Stimulated activated CD8-positive, alpha-beta memory T cell treated with anti-CD3 and anti-CD28 coated beads, Interleukin-7, amount 100 ng/mL, for 1 hour (primary cell): ENCODE results near the gene ERLEC1.
"Not testable (repeated sequence)": the region's sequence is repeated elsewhere in the genome, so short reads cannot be mapped to it uniquely, and the experiment has no call there.

Experiments
- DNase-seq, 2 donors: peaks; one replicate each; pipeline ENCODE4 v3.0.0-alpha.2; 2020; ENCODE audit warnings: low read depth in 2 of 2

The ERLEC1 gene

DNA sequence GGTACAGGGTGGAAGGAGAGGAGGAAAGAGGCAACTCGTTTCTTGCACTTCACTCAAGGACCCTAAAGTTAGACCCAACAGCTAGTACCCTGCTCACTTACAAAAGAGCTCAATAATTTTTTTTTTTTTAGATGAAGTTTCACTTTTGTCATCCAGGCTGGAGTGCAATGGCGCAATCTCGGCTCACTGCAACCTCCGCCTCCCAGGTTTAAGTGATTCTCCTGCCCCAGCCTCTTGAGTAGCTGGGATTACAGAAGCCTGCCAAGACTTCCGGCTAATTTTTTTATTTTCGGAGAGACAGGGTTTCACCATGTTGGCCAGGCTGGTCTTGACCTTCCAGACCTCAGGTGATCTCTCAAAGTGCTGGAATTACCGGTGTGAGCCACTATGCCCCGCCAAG is 4.2 kb upstream of the ERLEC1 start:
- no peak for DNase-seq

- DNase-seq = no peak
These were observed 2.4 kb upstream of the ERLEC1 start for GRCh38 chr2:53784436-53784835.

GRCh38 chr2:53785366-53785765 is 1.5 kb upstream of the ERLEC1 start:
- DNase-seq = no peak

DNA sequence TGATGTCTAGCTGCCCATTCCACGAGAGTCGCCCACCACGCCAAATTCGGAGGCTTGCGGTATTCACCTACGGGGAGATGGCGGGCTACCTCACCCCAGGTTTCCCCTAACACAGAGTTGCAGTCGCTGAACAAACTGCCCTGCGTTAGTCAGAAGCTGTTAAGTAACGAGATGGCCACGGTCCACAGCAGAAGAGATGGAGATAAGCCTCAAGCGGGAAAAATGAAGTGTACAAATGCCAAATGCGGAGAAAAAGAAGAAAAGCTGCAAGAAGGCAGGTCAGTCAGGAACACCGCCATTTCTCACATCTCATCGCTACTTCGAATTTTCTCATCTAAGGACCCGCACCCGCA is 516 bp upstream of the ERLEC1 start:
- no peak for DNase-seq

DNA sequence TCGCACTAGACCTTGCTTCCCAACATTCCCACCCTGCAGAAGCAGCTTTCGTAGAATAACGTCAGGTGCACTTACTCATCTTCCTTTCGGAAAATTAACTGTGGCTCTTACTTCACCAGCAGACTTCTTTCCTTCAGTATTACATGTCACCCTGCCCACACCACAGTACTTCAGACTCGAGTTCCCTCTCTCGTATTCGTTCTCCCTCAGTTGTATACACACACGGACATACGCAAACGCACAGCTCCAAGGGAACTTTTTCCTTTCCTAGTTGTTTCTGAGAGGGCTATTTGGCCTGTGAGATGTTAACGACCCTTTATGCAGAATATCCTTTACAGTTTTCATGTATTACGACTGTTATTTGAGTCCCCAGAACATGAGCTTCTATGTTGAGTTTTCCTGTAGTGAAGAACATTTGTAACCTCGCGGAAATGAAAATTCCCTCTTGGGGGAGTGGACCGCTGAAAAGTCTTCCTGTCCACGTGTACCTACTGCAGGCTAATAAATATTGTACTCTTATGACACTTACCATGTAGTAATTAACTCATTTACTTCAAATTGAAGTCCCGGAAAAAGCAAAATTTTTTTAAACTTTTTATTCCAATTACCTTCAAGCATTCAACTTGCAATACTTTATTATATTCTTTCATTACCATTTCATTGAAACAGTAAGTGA is 908 bp downstream of the ERLEC1 start:
- no peak for DNase-seq

DNA sequence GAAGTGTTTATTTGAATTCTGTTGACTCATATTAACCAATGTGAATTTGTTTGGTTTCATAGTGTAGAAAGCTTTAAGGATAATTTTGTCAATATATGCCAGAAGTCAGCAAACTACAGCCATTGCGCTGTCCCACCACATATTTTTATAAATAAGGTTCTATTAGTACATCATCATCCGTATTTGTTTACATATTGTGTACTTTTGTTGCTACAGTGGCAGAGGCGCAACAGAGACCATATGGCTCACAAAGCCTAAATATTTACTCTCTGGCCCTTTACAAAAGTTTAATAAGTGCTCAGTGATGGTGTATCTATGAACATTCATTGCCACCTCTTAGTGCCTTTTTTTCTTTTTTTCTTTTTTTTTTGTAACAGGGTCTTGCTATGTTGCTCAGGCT is 6.4 kb downstream of the ERLEC1 start:
- DNase-seq = no peak

GRCh38 chr2:53793821-53794220 is 7.0 kb downstream of the ERLEC1 start:
- DNase-seq = no peak

DNA sequence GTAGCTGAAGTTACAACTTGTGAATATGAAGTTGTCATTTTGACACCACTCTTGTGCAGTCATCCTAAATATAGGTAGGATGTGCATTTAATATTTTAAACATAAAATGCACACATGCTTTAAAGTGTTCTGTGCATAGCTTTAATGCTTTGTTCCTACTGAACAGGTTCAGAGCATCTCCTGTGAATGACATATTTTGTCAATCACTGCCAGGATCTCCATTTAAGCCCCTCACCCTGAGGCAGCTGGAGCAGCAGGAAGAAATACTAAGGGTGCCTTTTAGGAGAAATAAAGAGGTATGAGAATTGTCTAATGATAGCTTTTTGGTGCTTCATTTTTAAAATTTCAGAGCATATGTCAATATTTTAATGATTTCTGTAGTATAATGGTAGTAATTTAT is 14.7 kb downstream of the ERLEC1 start:
- DNase-seq = no peak

GRCh38 chr2:53802617-53803151 is 15.8 kb downstream of the ERLEC1 start:
- DNase-seq = no peak

- no peak for DNase-seq
These were observed 24.8 kb downstream of the ERLEC1 start for GRCh38 chr2:53811601-53812000.

- DNase-seq = no peak
These were observed 26.3 kb downstream of the ERLEC1 start for GRCh38 chr2:53813151-53813550.

DNA sequence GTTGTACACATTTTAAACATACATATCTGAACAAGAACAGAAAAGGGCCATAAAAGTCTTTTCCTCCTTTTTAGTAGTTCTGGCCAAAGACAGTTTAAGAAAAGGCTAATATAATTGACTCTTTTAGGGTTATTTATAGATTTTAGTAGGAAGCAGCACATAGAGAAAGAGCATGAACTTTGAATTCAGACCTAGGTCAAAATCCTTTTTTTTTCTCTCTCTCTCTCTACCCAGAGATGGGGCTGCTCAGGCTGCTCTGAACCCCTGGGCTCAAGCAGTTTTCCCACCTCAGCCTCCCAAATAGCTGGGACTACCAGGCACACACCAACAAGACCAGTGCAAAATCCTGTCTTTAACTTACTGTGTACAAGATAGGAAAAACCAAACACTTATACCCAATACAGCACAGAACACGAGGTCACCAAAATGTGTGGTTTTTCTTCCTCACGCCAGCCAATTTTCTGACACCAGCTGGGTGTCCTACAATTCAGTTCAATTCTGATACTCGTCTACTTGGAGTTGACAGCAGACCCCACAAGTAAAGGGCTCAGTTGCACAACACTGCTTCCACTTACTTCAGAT is 32.1 kb downstream of the ERLEC1 start:
- DNase-seq = no peak

- DNase-seq = no peak
These were observed 32.8 kb downstream of the ERLEC1 start for GRCh38 chr2:53819634-53820033.

DNA sequence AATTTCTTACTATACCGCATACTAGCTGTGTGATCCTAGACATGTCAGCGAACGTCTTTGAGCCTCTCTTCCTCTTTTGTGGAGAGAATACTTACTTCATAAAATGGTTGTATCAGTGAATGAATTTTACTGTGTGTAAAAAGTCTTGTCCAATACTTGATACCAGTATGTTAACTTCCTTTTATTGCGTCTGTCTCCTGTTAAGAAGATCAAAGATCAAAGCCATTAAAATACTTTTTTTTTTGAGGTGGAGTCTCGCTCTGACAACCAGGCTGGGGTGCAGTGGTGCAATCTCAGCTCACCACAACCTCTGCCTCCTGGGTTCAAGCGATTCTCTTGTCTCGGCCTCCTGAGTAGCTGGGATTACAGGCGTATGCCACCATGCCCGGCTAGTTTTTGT is 33.2 kb downstream of the ERLEC1 start:
- no peak for DNase-seq

DNA sequence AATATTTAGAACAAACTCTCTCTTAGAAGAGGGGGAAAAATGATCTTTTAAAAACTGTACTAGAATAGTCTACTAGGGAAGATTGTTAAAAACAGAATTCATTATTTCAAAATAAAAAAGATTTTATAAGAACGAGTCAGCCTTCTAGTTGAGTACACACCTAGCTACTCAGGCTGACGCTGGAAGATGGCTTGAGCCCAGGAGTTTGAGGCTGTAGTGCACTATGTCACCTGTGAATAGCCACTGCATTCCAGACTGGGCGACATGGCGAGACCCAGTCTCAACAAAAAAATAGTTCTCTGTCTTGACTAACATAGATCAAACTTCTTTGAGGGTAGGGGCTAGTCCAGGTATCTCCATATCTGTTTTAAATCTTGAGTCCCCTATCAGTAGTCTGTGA is 33.9 kb downstream of the ERLEC1 start:
- no peak for DNase-seq

GRCh38 chr2:53821810-53822209 is 35.0 kb downstream of the ERLEC1 start:
- DNase-seq = no peak

- DNase-seq = not testable (repeated sequence)
These were observed 36.8 kb downstream of the ERLEC1 start for GRCh38 chr2:53823639-53824038.

DNA sequence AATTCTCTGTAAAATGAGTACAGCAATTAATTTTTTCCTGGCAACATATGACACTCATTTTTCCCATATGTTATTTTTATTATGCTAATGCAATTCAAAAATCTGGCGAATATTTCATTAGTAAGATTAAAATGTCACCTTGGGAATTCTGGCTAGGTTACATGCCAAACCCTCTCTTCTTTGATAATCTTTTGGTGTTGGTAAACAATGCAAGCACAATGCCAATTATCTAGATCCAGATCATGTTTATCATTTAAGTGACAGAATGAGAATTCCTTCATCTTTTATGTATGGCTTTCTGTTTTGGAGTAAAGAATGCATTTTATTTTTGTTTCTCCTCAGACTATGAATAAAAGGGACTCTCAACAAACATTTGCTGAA is 39.2 kb downstream of the ERLEC1 start:
- DNase-seq = no peak

DNA sequence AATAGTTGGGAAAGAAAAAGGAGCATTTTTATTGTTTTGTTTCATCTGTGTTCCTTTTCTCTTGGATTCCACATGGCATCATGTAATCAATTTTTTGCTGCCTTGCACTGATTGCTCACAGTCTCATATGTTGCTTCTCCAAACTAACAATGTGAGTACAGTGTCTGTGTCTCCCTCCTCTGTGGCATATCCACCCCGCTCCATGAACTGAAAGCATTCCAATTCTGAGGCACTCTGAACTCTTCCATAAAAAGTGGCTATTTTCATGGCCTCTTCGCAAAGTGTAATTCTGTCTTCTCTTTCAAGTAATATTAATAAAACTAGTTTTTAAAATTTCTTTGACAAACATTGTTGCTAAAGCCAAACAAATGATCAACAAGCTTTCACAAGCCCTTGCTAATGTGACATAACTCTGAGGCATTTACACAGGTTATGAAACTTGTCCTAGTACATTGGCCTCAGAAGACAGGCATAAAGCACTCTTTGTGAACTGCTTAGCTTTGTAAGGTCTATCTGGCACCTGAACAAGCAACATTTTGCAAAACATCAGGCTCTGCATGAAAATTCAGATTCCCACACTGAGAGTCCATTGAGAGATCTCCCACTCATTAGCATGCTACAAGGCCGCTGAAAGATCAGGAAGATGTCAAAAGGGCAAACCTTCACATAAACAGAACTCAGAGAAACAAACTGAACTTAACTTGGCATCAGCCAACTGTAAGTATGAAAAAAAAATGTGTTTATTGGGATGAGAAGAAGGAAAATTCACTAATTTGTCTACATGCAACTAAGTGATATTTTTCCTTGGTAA is 39.9 kb downstream of the ERLEC1 start:
- no peak for DNase-seq

GRCh38 chr2:53827398-53828175 is 40.7 kb downstream of the ERLEC1 start:
- no peak for DNase-seq

GRCh38 chr2:53828331-53828730 is 41.5 kb downstream of the ERLEC1 start:
- DNase-seq = no peak
